ENCODE results near the gene CCDC188.

CCDC188 gene

DNA sequence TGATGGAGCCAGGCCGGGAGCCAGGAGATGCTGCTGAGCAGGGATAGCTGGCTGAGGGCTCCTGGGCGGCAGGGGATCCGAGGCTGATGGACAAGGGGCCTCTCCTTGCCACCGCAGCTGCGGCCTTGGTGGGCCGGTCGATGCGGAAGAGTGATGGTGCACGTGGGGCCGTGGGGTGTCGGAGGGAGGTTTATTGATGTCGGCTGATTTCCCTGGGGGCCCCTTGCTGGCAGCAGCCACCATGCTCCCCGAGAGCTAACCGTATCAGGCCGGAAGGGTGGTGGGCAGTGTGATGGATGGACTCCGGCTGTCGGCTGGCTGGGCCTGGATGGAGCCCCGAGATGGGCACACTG, 31.0 kb upstream of the CCDC188 start (continued):
- TF ChIP-seq, protein P1, sequence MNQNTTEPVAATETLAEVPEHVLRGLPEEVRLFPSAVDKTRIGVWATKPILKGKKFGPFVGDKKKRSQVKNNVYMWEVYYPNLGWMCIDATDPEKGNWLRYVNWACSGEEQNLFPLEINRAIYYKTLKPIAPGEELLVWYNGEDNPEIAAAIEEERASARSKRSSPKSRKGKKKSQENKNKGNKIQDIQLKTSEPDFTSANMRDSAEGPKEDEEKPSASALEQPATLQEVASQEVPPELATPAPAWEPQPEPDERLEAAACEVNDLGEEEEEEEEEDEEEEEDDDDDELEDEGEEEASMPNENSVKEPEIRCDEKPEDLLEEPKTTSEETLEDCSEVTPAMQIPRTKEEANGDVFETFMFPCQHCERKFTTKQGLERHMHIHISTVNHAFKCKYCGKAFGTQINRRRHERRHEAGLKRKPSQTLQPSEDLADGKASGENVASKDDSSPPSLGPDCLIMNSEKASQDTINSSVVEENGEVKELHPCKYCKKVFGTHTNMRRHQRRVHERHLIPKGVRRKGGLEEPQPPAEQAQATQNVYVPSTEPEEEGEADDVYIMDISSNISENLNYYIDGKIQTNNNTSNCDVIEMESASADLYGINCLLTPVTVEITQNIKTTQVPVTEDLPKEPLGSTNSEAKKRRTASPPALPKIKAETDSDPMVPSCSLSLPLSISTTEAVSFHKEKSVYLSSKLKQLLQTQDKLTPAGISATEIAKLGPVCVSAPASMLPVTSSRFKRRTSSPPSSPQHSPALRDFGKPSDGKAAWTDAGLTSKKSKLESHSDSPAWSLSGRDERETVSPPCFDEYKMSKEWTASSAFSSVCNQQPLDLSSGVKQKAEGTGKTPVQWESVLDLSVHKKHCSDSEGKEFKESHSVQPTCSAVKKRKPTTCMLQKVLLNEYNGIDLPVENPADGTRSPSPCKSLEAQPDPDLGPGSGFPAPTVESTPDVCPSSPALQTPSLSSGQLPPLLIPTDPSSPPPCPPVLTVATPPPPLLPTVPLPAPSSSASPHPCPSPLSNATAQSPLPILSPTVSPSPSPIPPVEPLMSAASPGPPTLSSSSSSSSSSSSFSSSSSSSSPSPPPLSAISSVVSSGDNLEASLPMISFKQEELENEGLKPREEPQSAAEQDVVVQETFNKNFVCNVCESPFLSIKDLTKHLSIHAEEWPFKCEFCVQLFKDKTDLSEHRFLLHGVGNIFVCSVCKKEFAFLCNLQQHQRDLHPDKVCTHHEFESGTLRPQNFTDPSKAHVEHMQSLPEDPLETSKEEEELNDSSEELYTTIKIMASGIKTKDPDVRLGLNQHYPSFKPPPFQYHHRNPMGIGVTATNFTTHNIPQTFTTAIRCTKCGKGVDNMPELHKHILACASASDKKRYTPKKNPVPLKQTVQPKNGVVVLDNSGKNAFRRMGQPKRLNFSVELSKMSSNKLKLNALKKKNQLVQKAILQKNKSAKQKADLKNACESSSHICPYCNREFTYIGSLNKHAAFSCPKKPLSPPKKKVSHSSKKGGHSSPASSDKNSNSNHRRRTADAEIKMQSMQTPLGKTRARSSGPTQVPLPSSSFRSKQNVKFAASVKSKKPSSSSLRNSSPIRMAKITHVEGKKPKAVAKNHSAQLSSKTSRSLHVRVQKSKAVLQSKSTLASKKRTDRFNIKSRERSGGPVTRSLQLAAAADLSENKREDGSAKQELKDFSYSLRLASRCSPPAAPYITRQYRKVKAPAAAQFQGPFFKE (tag by site-specific recombination; IDR thresholded peaks at IDR 0.05; ENCODE audit: borderline replicate concordance) = no peak
- TF ChIP-seq ZNF610 (tag by site-specific recombination; IDR thresholded peaks at IDR 0.05; ENCODE audit: borderline replicate concordance) (no peak), ZNF324 (tag by site-specific recombination; IDR thresholded peaks at IDR 0.05) (no peak), ZSCAN23 (tag by site-specific recombination; IDR thresholded peaks at IDR 0.05) (no peak), ZEB2 (tag by site-specific recombination; IDR thresholded peaks at IDR 0.05) (no peak), ZNF391 (tag by site-specific recombination; IDR thresholded peaks at IDR 0.05; ENCODE audit: borderline replicate concordance, low read depth) (no peak), SP7 (tag by site-specific recombination; IDR thresholded peaks at IDR 0.05) (no peak), ZNF501 (tag by site-specific recombination; IDR thresholded peaks at IDR 0.05) (no peak), ZNF202 (tag by site-specific recombination; IDR thresholded peaks at IDR 0.05; ENCODE audit: borderline replicate concordance) (no peak)

- H3K4me3 ChIP-seq (ENCODE audit: low read depth, low read length) = no peak overlapping the region
- TF ChIP-seq HIC1 (tag by site-specific recombination; IDR thresholded peaks at IDR 0.05) (peak; percentile 38; the same call in 1 of the 2 replicates), ZNF660 (tag by site-specific recombination; IDR thresholded peaks at IDR 0.05) (no peak), ZNF548 (tag by site-specific recombination; IDR thresholded peaks at IDR 0.05) (no peak), GLIS2 (tag by site-specific recombination; IDR thresholded peaks at IDR 0.05) (peak; percentile 36; the same call in 1 of the 2 replicates), GLIS1 (tag by site-specific recombination; IDR thresholded peaks at IDR 0.05) (peak; percentile 67)
- no peak overlapping the region for H3K27ac ChIP-seq (ENCODE audit: extremely low read depth, low read depth, low read length)
- ChIA-PET POLR2A (interaction anchor here (0.6 kb wide), 1 partner anchor 9 kb away, joined by 3 read pairs; no protein-coding TSS in a partner anchor), CTCF (interaction anchor here (0.6 to 1.0 kb wide), 4 partner anchors 12 to 227 kb away, joined by 3 to 4 read pairs (median 4); no protein-coding TSS in a partner anchor)
- no peaks in the 10 kb centered on the region for H3K36me3 ChIP-seq (ENCODE audit: control insufficient read depth in 2 of 2, insufficient read depth in 1 of 2, low read length in 2 of 2)
- no peaks in the 10 kb centered on the region for H3K9me3 ChIP-seq (ENCODE audit: control insufficient read depth, insufficient read depth, low read depth, low read length)
- no peaks in the 10 kb centered on the region for H3K4me1 ChIP-seq (ENCODE audit: control insufficient read depth, insufficient read depth, low read length)
These were observed 30.5 kb upstream of the CCDC188 start for GRCh38 chr22:20181194-20181883.

DNA sequence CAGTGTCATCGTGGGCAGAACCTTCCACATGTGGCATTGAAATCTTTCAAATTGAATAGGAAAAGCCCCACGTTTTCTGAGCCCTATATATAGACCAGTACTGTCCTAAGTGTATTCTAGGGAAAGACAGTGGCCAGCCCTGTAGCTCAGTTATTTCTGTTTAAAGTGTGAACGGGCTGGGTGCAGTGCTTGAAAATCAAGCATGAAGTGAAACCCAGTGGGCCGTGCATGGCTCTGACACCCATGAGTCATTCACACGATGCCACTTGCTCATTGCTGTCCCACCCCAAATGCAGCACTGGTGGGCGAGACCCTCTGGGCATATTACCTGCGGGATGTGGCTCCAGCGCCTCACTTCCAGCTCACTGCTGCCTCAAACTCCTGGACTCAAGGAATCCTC, 29.8 kb upstream of the CCDC188 start:
- no peaks in the 10 kb centered on the region for H3K9me3 ChIP-seq (ENCODE audit: control insufficient read depth, insufficient read depth, low read depth, low read length)
- H3K4me3 ChIP-seq (ENCODE audit: low read depth, low read length) = no peak overlapping the region
- ChIA-PET POLR2A (interaction anchor here (0.6 kb wide), 1 partner anchor 8 kb away, joined by 3 read pairs; no protein-coding TSS in a partner anchor), CTCF (interaction anchor here (0.6 to 1.0 kb wide), 4 partner anchors 12 to 228 kb away, joined by 3 to 4 read pairs (median 4); no protein-coding TSS in a partner anchor)
- H3K36me3 ChIP-seq (ENCODE audit: control insufficient read depth in 2 of 2, insufficient read depth in 1 of 2, low read length in 2 of 2) = no peaks in the 10 kb centered on the region
- no peak overlapping the region for H3K27ac ChIP-seq (ENCODE audit: extremely low read depth, low read depth, low read length)
- no peaks in the 10 kb centered on the region for H3K4me1 ChIP-seq (ENCODE audit: control insufficient read depth, insufficient read depth, low read length)
- TF ChIP-seq ZNF311 (tag by site-specific recombination; IDR thresholded peaks at IDR 0.05; ENCODE audit: borderline replicate concordance) = no peak
- no peak for TF ChIP-seq ZNF830 (tag by site-specific recombination; IDR thresholded peaks at IDR 0.05; ENCODE audit: low read depth)
- no peak for TF ChIP-seq ZNF146 (tag by site-specific recombination; IDR thresholded peaks at IDR 0.05)
- TF ChIP-seq ZNF777 (tag by site-specific recombination; IDR thresholded peaks at IDR 0.05; ENCODE audit: borderline replicate concordance) = no peak
- no peak for TF ChIP-seq ZNF561 (tag by site-specific recombination; IDR thresholded peaks at IDR 0.05; ENCODE audit: borderline replicate concordance)
- TF ChIP-seq, protein P2, sequence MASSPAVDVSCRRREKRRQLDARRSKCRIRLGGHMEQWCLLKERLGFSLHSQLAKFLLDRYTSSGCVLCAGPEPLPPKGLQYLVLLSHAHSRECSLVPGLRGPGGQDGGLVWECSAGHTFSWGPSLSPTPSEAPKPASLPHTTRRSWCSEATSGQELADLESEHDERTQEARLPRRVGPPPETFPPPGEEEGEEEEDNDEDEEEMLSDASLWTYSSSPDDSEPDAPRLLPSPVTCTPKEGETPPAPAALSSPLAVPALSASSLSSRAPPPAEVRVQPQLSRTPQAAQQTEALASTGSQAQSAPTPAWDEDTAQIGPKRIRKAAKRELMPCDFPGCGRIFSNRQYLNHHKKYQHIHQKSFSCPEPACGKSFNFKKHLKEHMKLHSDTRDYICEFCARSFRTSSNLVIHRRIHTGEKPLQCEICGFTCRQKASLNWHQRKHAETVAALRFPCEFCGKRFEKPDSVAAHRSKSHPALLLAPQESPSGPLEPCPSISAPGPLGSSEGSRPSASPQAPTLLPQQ (tag by site-specific recombination; IDR thresholded peaks at IDR 0.05) = no peak
- no peak for TF ChIP-seq SP2 (tag by site-specific recombination; IDR thresholded peaks at IDR 0.05)
- no peak for TF ChIP-seq PRDM1 (tag by site-specific recombination; IDR thresholded peaks at IDR 0.05)
- TF ChIP-seq BCL6B (tag by site-specific recombination; IDR thresholded peaks at IDR 0.05) = no peak
